Activated naive CD8-positive, alpha-beta T cell treated with anti-CD3 and anti-CD28 coated beads, Interleukin-2, amount 10 ng/mL, durations not matched to agents 7 days and 5 days (primary cell): Measurements from ENCODE around the gene PTK6. TPM values are rescaled to one million over a fixed set of nuclear protein-coding genes. Genes with fewer than 3 reads are reported as not detected.

Experiments used
- total RNA-seq, 2 experiments: library from RNA; stranded (reverse); gene quantifications; one replicate each; pipeline ENCODE4 v1.2.3, GENCODE V29; 2021

The PTK6 gene
- total RNA-seq, 2 experiments from 2014 or later = 0.11 to 0.31 TPM

Other genes with a start within 250 kb of the PTK6 start
- gene COL20A1, start 244.2 kb downstream of the PTK6 start, total RNA-seq = under 1 TPM in 1 of 2 experiments, not detected in 1; 0.26 TPM
- not detected for gene CHRNA4, start 176.0 kb downstream of the PTK6 start, total RNA-seq
- under 1 TPM; 0.19 to 0.37 TPM for gene KCNQ2, start 64.7 kb downstream of the PTK6 start, total RNA-seq
- under 1 TPM in 1 of 2 experiments, not detected in 1; 0.26 TPM for gene EEF1A2, start 38.3 kb downstream of the PTK6 start, total RNA-seq
- 100 to 1,000 TPM; 242 to 248 TPM for gene PPDPF, start 16.6 kb downstream of the PTK6 start, total RNA-seq
- gene SRMS, start 10.4 kb upstream of the PTK6 start, total RNA-seq = not detected
- gene FNDC11, start 16.8 kb upstream of the PTK6 start, total RNA-seq = under 1 TPM; 0.48 to 0.55 TPM
- 100 to 1,000 TPM; 118 to 128 TPM for gene HELZ2, start 36.9 kb upstream of the PTK6 start, total RNA-seq
- 10 to 100 TPM; 20.5 to 21.6 TPM for gene GMEB2, start 89.7 kb upstream of the PTK6 start, total RNA-seq
- 10 to 100 TPM; 42.1 to 45.6 TPM for gene STMN3, start 116.0 kb upstream of the PTK6 start, total RNA-seq
- 10 to 100 TPM; 41.3 to 41.5 TPM for gene RTEL1, start 120.9 kb upstream of the PTK6 start, total RNA-seq
- not detected for gene TNFRSF6B, start 159.3 kb upstream of the PTK6 start, total RNA-seq
- gene ARFRP1, start 170.6 kb upstream of the PTK6 start, total RNA-seq = 10 to 100 TPM; 68.8 to 73.1 TPM
- gene ZGPAT, start 170.7 kb upstream of the PTK6 start, total RNA-seq = 10 to 100 TPM; 43.0 to 44.5 TPM
- 100 to 1,000 TPM; 144 to 159 TPM for gene LIME1, start 199.3 kb upstream of the PTK6 start, total RNA-seq
- 100 to 1,000 TPM; 128 to 134 TPM for gene SLC2A4RG, start 202.4 kb upstream of the PTK6 start, total RNA-seq